Stimulated activated naive CD8-positive, alpha-beta T cell treated with anti-CD3 and anti-CD28 coated beads, Interleukin-15, Interleukin-2, amounts not matched to agents 100 ng/mL and 50 ng/mL, for 24 hours (primary cell): ENCODE measurements around the gene P2RX4.
"Not testable (repeated sequence)": the region's sequence is repeated elsewhere in the genome, so short reads cannot be mapped to it uniquely, and the experiment has no call there.

Experiments used
- H3K27ac Mint-ChIP-seq: one replicate; pipeline ENCODE4 v1.8.0; 2021; ENCODE audit warnings: mild to moderate bottlenecking, mixed read lengths
- H3K27me3 Mint-ChIP-seq: one replicate; pipeline ENCODE4 v1.8.0; 2021; ENCODE audit warnings: mixed read lengths
- H3K36me3 Mint-ChIP-seq: one replicate; pipeline ENCODE4 v1.8.0; 2021; ENCODE audit warnings: low read depth, mixed read lengths
- H3K4me1 Mint-ChIP-seq: one replicate; pipeline ENCODE4 v1.8.0; 2021; ENCODE audit warnings: low read depth, mixed read lengths
- H3K4me3 Mint-ChIP-seq: one replicate; pipeline ENCODE4 v1.8.0; 2021; ENCODE audit warnings: mild to moderate bottlenecking, mixed read lengths
- H3K9me3 Mint-ChIP-seq: one replicate; pipeline ENCODE4 v1.8.0; 2021; ENCODE audit warnings: mixed read lengths

Gene P2RX4

GRCh38 chr12:121209624-121210572, at the start of gene P2RX4:
Gene P2RX4, plus strand, starts transcription at chr12:121210129. Its CDS starts 36 bp downstream, at chr12:121210165.
- Mint-ChIP-seq H3K27ac (peak within 1 kb of the TSS; percentile 89), H3K4me3 (peak within 1 kb of the TSS; percentile 86), H3K27me3 (no peaks in the 10 kb centered on the region), H3K9me3 (no peaks in the 10 kb centered on the region), H3K36me3 (peaks cover 5% of the 10 kb centered on the region), H3K4me1 (peaks cover 48% of the 10 kb centered on the region)

- H3K27me3 Mint-ChIP-seq = no peaks in the 10 kb centered on the region
- H3K9me3 Mint-ChIP-seq = peaks cover 9% of the 10 kb centered on the region
- H3K27ac Mint-ChIP-seq = no peak overlapping the region
- no peak overlapping the region for H3K4me3 Mint-ChIP-seq
- peaks cover 30% of the 10 kb centered on the region for H3K36me3 Mint-ChIP-seq
- H3K4me1 Mint-ChIP-seq = peaks cover 9% of the 10 kb centered on the region
Observed at GRCh38 chr12:121162384-121162783, 47.5 kb upstream of the P2RX4 start.

- Mint-ChIP-seq H3K27me3 (no peaks in the 10 kb centered on the region), H3K4me1 (peaks cover 9% of the 10 kb centered on the region), H3K4me3 (no peak overlapping the region), H3K27ac (no peak overlapping the region), H3K9me3 (peaks cover 8% of the 10 kb centered on the region), H3K36me3 (peaks cover 26% of the 10 kb centered on the region)
Observed at GRCh38 chr12:121162985-121163384, 46.9 kb upstream of the P2RX4 start.

GRCh38 chr12:121164839-121165238, 45.1 kb upstream of the P2RX4 start:
- H3K4me3 Mint-ChIP-seq, H3K27ac Mint-ChIP-seq, H3K27me3 Mint-ChIP-seq, H3K4me1 Mint-ChIP-seq, H3K9me3 Mint-ChIP-seq: not testable (repeated sequence)
- H3K36me3 Mint-ChIP-seq = peaks cover 21% of the 10 kb centered on the region

GRCh38 chr12:121165316-121165715, 44.6 kb upstream of the P2RX4 start:
- H3K36me3 Mint-ChIP-seq = peaks cover 21% of the 10 kb centered on the region
- no peaks in the 10 kb centered on the region for H3K4me1 Mint-ChIP-seq
- no peak overlapping the region for H3K4me3 Mint-ChIP-seq
- no peaks in the 10 kb centered on the region for H3K9me3 Mint-ChIP-seq
- no peak overlapping the region for H3K27ac Mint-ChIP-seq
- no peaks in the 10 kb centered on the region for H3K27me3 Mint-ChIP-seq

- H3K27ac Mint-ChIP-seq = no peak overlapping the region
- H3K4me3 Mint-ChIP-seq = no peak overlapping the region
- no peaks in the 10 kb centered on the region for H3K9me3 Mint-ChIP-seq
- peaks cover 21% of the 10 kb centered on the region for H3K36me3 Mint-ChIP-seq
- H3K27me3 Mint-ChIP-seq = no peaks in the 10 kb centered on the region
- no peaks in the 10 kb centered on the region for H3K4me1 Mint-ChIP-seq
Observed at GRCh38 chr12:121166356-121166755, 43.6 kb upstream of the P2RX4 start.

GRCh38 chr12:121167232-121167820, 42.6 kb upstream of the P2RX4 start:
- Mint-ChIP-seq H3K36me3 (peaks cover 21% of the 10 kb centered on the region), H3K4me3 (no peak overlapping the region), H3K27ac (no peak overlapping the region), H3K9me3 (no peaks in the 10 kb centered on the region), H3K27me3 (no peaks in the 10 kb centered on the region), H3K4me1 (no peaks in the 10 kb centered on the region)

GRCh38 chr12:121167951-121168350, 42.0 kb upstream of the P2RX4 start:
- Mint-ChIP-seq H3K36me3 (peaks cover 21% of the 10 kb centered on the region), H3K9me3 (no peaks in the 10 kb centered on the region), H3K4me3 (no peak overlapping the region), H3K4me1 (no peaks in the 10 kb centered on the region), H3K27ac (no peak overlapping the region), H3K27me3 (no peaks in the 10 kb centered on the region)

GRCh38 chr12:121170151-121170550, 39.8 kb upstream of the P2RX4 start:
- no peaks in the 10 kb centered on the region for H3K4me1 Mint-ChIP-seq
- no peaks in the 10 kb centered on the region for H3K9me3 Mint-ChIP-seq
- H3K36me3 Mint-ChIP-seq = peaks cover 16% of the 10 kb centered on the region
- no peak overlapping the region for H3K27ac Mint-ChIP-seq
- H3K27me3 Mint-ChIP-seq = no peaks in the 10 kb centered on the region
- no peak overlapping the region for H3K4me3 Mint-ChIP-seq

- Mint-ChIP-seq H3K4me3 (no peak overlapping the region), H3K9me3 (no peaks in the 10 kb centered on the region), H3K27me3 (no peaks in the 10 kb centered on the region), H3K36me3 (peaks cover 10% of the 10 kb centered on the region), H3K4me1 (no peaks in the 10 kb centered on the region), H3K27ac (no peak overlapping the region)
Observed at GRCh38 chr12:121170611-121171260, 39.2 kb upstream of the P2RX4 start.

- Mint-ChIP-seq H3K9me3 (no peaks in the 10 kb centered on the region), H3K4me3 (no peak overlapping the region), H3K36me3 (peaks cover 4% of the 10 kb centered on the region), H3K27ac (no peak overlapping the region), H3K27me3 (no peaks in the 10 kb centered on the region), H3K4me1 (no peaks in the 10 kb centered on the region)
Observed at GRCh38 chr12:121172145-121172544, 37.8 kb upstream of the P2RX4 start.

GRCh38 chr12:121175383-121176119, 34.4 kb upstream of the P2RX4 start:
- H3K36me3 Mint-ChIP-seq = no peaks in the 10 kb centered on the region
- H3K4me3 Mint-ChIP-seq = no peak overlapping the region
- H3K4me1 Mint-ChIP-seq = no peaks in the 10 kb centered on the region
- H3K9me3 Mint-ChIP-seq = no peaks in the 10 kb centered on the region
- no peaks in the 10 kb centered on the region for H3K27me3 Mint-ChIP-seq
- no peak overlapping the region for H3K27ac Mint-ChIP-seq

- H3K36me3 Mint-ChIP-seq = peaks cover 1% of the 10 kb centered on the region
- H3K27me3 Mint-ChIP-seq = no peaks in the 10 kb centered on the region
- H3K27ac Mint-ChIP-seq = no peak overlapping the region
- no peaks in the 10 kb centered on the region for H3K9me3 Mint-ChIP-seq
- peaks cover under 1% of the 10 kb centered on the region for H3K4me1 Mint-ChIP-seq
- H3K4me3 Mint-ChIP-seq = no peak overlapping the region
Observed at GRCh38 chr12:121176826-121177529, 33.0 kb upstream of the P2RX4 start.

GRCh38 chr12:121181181-121181580, 28.7 kb upstream of the P2RX4 start:
- Mint-ChIP-seq H3K4me1 (peaks cover 3% of the 10 kb centered on the region), H3K9me3 (no peaks in the 10 kb centered on the region), H3K27me3 (no peaks in the 10 kb centered on the region), H3K36me3 (peaks cover 3% of the 10 kb centered on the region), H3K27ac (no peak overlapping the region), H3K4me3 (no peak overlapping the region)
